HS-27A (cell line): ENCODE results near the gene ITPR2.
"Not testable (repeated sequence)": the region's sequence is repeated elsewhere in the genome, so short reads cannot be mapped to it uniquely, and the experiment has no call there.

Experiments
- DNase-seq: peaks from one replicate; pipeline ENCODE4 v3.0.0-alpha.2; 2012; ENCODE audit warnings: low read depth, missing footprints

ITPR2 gene

DNA sequence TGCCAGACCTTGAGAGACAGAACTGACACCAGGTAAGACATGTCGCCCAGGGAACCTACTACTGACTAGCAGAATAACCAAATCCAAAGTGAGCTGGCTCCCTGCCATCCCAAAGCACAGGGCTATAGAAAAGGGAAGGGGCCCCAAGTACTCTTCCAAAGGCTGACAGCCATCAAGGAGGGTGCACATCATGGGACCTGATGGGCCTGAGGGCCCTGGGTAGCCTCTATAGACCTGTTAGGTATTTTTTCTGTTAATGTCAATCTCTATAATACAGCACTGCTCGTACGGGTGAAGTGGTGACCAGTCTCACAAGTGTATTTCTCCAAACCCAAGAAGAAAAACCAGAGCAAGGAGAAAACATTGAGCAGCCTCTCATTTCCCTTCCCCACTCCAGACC lies 171.6 kb downstream of the ITPR2 start:
- DNase-seq: no peak

DNA sequence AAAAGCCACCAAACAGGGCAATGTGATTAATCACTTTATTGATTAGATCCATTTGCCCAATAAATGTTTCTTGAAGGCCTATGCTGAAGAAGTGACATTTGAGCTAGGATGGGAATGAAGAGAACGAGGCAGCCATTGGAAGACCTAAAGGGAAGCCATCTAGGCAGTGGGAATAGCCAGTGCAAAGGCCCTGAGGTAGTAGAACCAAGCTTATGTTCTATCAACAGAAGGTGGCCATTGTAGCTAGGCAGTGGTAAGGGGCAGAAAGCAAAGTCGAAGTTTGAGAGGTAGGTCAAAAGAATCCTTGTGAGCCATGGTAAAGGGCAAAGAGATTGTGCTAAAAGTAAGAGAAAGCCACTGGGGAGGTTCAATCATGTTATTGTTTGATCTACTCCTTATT lies 173.1 kb downstream of the ITPR2 start:
- no peak for DNase-seq

DNA sequence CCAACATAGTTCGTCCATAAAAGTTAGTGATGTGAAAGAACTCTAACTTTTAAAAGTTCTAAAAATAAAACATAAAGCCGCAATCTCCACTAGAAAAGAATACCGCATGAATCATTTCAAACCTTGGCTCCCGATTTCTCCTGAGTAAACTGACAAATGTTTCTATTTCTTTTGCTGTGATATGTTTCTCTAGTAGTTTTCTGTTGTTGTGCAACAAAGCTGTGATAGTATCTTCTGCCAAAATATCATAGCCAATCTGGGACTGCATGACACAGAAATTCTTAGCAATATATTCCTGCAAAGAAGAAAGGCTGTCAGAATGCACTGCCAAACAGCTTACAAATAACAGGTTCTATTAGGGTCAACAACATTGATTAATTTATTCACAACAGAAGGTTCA lies 174.0 kb downstream of the ITPR2 start:
- DNase-seq: no peak

DNA sequence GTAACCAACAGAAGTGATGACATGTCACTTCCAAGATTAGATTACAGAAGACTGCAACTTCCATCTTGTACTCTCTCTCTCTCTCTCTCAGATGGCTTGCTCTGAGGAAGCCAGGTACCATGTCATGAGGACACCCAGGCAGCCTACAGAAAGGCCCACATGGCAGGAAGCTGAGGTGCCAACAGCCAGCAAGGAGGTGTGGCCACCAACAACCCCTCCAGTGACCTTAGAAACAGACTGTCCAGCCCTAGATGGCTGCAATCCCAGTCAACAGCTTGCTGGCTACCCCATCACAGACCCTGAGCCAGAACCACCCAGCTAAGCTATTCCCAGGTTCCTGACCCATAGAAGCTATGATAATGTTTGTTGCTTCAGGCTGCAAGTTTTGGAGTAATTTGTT lies 178.4 kb downstream of the ITPR2 start:
- DNase-seq: no peak

DNA sequence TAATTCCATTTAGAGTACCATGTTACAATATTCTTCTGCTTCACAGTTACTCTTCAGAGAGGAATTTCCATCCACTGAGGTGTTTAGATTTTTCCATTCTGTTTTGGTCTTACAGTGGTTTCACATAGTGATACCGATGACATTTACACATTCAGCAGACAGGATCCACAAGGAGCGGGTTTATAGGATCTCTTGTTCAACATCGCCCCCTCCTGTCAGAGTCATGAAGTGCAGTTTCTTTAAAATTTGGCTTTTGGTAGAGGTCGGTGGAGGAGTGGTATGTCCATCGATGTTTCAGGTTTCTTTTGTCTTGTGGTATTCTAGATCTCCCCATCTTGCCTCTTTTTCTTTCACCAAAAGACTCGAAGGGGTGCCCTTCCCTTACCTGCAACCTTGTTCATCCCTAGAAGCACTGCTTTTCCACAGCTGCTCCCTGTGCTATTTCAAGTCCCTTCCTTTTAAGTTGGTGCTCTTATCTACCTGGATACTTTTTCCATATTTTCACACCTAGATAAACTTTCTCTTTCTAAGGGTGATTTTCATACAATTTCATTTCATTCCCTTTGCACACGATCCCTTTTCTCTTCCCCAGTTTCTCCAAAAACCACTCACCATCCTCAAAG lies 181.3 kb downstream of the ITPR2 start:
- peak; percentile 75 for DNase-seq

DNA sequence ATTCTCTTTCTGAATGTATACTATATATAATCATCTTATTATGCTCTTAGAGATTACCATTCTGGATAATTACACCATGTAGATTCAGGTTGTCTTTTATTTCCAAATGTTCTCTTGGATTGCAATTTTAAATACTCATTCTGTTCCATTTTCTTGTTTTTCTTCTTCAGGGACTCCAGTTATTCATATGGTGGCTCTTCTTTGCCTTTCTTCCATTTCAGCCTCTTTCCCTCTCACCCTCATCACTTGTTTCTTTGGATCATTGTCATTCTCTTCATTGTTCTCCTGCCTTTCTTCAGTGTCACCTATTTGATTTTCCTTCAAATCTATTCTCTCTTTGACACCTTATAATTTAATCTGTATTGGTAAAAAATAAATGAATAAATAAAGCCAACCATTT lies 182.0 kb downstream of the ITPR2 start:
- DNase-seq: no peak

DNA sequence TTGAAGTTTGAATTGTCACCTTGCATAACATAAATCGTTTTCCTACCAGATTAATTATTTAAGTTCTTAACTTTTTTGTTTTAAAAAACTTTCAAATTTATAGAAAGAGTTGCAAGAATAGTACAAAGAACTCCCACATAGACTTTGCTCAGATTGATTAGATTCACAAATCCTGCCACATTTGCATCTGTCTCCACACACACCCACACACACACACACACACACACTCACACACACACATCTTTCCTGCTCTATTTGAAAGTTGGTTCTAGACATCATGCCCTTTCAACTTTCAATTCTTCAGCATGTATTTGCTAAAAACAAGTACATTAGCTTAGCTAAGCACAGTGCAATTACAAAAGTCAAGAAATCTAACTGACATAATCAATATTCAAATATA lies 184.0 kb downstream of the ITPR2 start:
- DNase-seq: no peak

DNA sequence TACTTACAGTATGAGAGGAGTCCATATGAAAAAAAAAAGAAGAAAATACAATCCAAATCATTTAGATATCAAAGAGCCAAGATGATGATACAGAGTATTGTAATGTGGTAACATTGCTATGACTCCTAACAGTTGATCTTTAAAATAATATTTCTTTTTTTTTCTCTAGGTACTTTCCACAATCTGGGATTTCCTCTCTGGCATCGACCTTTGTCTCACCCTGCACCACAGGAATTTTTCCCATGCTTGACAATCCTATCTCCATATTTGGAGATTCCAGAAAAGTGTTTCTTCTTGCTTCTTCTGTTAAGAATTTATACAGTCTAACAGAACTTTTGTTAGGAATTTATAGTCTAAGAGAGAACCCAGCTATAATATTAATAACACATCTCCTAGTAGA lies 184.4 kb downstream of the ITPR2 start:
- peak; percentile 97 for DNase-seq

DNA sequence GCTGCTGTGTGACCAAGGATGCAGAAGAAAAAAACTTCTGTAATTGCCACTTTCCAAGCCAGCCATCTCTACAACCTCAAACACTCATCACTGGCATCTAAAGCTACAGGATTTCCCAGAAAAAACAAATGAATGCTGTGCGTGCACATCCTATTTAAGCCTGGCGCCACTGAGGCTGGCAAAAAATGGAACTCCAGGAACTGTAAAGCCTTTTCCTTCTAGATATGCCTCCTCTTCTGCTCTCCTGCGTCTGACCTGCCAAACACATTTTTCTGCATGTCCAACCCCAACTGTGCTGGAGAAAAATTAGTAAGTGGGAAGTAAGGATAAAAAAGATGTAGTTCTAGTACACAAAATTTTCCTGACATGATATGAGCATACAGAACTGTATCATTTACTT lies 184.9 kb downstream of the ITPR2 start:
- no peak for DNase-seq

DNA sequence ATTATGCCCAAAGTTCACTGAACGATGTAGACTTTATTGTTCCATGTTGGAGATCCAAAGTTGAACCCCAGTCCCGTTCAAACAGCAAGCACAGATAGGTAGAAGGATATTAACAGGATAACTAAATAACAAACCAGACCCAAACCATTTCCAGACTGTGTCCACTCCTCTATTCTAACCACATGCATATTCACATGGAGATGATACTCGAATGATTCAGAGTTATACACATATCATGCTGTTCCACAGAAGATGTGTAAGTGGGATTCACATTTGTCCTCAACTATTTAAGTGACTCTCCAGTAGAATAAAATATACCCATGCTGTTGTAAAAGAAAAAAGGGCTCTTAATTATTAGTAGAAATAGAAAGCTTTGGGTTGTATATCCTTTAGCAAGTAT lies 185.9 kb downstream of the ITPR2 start:
- no peak for DNase-seq

DNA sequence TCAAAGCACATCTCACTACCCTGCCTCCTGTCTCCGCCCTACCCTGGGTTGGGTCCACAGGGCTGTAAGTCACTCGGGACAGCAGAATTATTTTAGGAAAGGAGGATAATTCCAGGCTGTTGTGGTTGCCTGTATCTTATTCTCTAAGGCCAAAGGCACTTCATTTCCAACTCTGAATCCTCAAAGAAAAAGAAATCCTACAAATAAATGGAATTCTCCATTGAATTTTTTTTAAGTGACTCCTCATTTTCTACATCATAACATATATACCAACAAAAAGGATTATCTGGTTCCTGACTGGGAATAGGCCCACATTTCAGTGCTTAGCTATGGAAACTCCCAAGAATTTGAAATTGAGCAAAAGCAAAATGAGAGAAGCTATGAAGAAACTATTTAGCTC lies 186.4 kb downstream of the ITPR2 start:
- DNase-seq: no peak

DNA sequence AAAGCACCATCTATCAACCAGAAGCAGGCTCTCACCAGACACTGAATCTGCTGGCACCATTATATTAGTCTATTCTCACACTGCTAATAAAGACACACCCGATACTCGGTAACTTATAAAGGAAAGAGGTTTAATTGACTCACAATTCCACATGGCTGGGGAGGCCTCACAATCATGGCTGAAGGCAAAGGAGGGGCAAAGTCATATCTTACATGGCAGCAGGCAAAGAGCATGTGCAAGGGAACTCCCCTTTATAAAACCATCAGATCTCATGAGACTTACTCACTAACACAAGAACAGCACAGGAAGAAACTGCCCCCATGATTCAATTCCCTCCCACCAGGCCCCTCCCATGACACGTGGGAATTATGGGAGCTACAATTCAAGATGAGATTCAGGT lies 188.6 kb downstream of the ITPR2 start:
- not testable (repeated sequence) for DNase-seq

DNA sequence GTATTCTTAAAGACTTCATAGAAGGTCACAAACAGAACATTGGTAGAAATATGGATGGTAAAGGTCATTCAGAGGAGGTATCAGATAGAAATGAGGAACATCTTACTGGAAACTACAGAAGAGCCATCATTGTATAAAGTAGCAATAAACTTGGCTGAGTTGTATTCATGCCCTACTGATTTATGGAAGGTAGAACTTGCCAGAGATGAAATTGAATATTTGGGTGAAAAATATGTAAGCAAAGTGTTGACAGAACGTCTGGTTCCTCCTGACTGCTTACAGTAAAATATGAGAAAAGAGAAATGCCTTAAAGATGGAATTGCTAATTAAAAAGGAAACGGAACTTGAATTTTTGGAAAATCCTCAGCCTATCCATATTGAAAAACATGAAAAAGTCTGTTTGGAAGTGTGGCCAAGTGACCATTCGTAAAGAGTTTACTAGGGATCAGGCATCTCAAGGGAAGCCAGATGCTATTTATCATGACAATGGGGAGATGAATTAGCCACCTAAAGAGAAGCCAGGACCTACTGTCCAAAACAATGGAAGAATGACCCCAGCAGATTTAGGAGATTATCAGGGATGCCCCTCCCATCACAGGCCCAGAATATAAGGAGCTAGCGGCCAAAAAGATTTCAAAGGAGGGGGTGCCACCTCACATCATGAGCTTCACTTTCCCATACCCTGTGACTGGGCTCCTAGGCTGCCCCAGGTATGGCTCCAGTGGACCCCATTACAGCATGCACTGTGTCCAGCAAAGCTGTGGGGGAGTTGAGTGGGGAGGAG lies 189.3 kb downstream of the ITPR2 start:
- no peak for DNase-seq

DNA sequence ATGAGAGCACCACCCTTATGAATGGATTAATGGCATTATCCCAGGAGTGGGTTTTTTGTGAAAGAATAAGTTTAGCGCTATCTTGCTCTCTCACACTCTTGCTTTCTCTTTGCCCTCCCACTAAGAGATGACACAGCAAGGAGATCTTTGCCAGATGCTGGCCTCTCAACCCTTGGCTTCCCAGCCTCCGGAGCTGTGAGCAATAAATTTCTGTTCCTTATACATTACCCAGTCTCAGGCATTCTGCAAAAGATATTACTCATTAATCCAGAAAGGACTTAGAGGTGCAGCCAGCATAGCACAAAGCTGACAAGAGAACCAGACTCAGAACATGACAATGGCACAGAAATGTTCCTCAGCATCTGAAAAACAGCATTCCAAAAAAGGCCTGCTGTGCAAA lies 190.6 kb downstream of the ITPR2 start:
- DNase-seq: no peak

DNA sequence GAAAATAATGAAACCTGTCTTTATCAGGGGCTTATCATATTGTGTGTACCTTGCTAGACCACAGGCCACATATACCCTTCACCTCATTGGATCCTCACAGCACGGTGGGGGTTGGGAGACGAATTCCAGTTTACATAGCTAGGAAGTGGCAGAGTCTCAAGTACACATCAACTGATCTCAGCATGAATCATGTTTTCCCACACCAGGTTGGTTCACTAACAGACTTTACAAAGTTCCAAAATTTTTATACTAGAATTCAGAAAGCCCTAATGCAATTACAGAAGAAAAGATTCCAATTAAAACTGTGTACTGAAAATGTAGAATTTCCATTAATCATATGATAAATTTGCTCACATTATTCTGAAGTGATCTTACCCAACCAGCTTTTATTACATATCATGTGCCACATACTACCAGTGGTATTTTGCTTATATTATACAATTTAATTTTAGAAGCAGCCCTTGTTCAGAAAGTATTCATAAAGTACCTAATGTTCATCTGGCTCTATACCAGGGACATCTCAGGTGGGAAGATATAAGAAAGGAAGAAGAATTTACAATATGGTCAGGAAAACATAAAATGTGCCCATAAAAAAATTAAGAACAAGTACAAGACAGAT lies 196.2 kb downstream of the ITPR2 start:
- DNase-seq: no peak

DNA sequence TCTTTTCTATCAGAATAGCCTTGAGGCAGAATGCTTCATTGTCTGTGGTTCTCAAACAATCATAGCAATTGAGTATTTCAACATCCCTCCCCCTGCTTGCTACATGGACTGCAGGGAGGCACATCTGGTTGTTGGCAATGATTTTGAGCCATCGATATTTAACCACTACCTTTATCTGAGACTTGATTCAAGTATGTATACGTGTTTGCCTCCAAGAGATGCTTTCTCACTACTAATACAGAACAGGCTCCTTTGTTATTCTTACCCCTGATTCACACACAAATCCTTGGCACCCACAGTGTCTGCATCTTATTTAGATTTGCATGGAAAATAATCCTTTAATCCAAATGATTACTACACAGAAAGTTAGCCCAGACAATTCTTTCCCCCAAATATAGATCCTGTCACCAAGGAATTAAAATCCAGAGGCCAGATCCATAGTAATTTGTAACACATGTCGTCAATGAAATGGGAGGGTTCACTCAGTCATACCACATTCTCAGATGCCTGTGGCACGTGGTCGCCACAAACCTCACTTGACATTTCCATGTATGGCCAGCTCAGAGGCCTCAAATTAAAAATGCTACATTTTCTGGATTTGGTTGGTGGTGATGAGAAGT lies 199.3 kb downstream of the ITPR2 start:
- DNase-seq: no peak

DNA sequence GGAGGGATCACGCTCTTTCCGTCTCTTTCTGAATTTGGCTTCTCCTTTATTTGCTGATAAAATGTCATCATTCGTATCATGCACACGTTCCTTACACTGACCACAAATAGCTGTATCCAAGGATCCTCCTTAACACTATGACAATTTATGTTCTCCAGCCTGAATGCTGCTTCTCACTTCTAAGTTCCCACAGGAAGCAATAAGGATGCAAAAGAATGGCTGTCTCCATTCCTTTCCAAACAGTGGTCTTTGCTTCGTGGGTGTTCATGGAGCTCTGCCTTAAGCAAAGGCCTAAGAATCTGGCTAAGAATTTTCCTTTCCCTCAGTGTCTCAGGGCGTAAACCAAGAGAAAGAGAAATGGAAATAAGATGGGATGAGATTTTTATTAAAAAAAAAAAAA lies 200.2 kb downstream of the ITPR2 start:
- DNase-seq: no peak

DNA sequence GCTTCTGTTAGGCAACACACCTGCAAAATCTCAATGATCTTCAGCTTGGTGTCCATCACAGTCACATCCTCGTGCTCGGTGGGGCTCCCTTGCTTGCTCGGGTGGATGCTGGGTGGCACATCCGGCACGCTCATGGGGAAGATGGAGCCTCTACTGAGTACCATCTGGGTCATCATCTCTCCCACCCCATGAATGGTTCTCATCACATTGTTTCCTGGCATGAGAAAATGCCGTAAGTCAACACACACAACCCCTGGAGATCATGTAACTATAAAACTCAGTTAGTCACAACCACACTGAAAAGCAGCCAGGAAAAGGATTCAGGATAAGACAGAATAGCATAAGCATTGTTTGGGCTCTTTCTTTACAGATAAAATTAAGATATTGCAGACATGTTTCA lies 201.1 kb downstream of the ITPR2 start:
- DNase-seq: no peak

DNA sequence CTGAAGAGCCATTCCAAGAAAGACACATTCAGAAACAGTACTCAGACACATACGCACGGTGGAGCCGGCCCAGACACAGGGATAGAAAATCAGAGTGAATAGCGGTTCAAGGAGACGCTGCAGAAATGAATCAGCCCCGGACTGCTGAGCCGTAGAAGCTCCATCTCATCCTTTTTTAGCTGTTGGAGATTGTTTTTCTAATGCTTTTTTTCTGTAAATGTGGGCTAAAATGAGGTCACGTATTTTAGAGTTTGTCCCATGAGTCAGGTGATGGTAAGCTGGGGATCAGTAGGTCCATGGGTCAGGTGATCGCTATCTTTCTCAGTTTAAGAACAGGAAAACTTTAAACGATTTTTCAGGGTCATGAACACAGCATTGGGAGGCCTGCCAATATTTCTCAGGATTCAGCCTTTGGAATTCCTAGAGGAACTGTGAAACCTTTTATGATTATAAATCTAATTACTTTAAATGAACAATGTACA lies 202.4 kb downstream of the ITPR2 start:
- peak; percentile 91 for DNase-seq

DNA sequence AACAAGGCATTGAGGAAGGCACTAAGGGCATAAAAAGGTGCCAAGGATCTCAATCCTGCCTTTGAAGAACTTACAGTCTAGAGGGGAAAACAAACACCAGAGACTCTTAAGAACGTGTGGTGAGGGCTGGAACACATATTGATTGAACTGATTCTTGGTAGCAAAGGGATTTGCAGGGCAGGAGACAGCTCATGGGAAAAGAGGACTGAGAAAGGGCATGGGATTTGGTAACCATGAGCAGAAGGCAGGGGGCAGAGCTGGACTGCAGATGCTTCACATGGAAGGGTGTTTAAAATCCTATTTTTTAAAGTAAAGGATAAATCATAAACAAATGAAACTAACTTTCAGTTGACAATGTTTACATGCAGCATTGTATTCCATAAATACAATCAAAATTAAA lies 203.1 kb downstream of the ITPR2 start:
- DNase-seq: no peak

DNA sequence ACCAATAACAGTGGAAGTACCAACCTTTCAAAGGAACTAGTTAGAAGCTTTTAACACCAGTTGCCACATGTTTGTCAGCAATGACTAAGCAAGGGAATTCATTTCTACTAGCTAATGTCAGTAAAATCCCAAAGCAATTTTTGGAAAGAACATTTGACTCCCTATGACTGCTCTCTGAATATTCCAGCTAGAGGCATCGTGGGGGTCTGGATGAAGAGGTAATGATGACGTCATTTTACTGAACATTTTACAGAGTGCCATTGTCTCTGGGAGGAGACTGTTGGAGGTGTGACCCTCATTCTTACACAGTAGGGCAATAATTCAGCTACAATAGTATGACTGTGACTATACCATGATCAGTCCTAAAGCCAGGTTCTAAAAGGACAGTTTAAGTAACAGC lies 204.8 kb downstream of the ITPR2 start:
- DNase-seq: no peak

DNA sequence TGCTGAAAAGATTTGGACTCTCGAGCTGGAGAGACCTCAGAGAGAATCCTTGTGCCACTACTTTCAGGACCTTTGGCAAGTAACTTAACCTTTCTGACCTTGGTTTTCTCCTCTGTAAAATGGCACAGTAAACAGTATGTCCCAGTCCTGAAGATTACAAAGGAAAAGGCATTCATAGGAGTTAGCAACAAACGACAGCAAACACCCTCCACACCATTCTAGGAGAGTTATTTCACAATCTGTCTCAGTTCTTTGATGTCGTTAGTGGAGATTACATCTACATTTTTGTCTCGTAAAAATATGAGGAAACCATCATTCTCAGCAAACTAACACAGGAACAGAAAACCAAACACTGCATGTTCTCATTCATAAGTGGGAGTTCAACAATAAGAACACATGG lies 205.7 kb downstream of the ITPR2 start:
- DNase-seq: no peak

DNA sequence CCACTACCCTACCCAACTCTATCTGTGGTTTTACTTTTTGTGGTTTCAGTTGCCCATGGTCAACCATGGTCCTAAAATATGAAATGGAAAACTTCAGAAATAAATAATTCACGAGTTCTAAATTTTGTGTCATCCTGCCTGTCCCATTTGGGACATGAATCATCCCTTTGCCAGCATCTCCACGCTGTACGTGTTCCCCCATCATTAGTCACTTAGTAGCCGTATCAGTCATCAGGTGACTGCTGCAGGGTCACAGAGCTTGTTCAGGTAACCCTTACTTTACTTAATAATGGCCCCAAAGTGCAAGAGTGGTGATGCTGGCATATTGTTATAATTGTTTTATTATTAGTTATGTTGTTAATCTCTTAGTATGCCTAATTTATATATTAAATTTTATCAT lies 209.9 kb downstream of the ITPR2 start:
- DNase-seq: no peak
